ENCODE results near the gene KRT16. TPM values are rescaled to one million over a fixed set of nuclear protein-coding genes. Genes with fewer than 3 reads are reported as not detected.

The KRT16 gene
- polyA plus RNA-seq, 3 donors = not detected

GRCh38 chr17:41588126-41588810 lies 24.3 kb downstream of the KRT16 start:
- H3K9me3 Mint-ChIP-seq = no peaks in the 10 kb centered on the region
- intact Hi-C loops (cut with micrococcal nuclease) = no loop called here
- no peaks in the 10 kb centered on the region for H3K4me1 Mint-ChIP-seq
- no peaks in the 10 kb centered on the region for H3K27me3 ChIP-seq (ENCODE audit: control insufficient read depth in 2 of 2, insufficient read depth in 2 of 2, low read length in 2 of 2)
- H3K9ac ChIP-seq (ENCODE audit: insufficient read depth, low read length, poor library complexity, severe bottlenecking) = no peak overlapping the region
- H3K27ac Mint-ChIP-seq = no peak overlapping the region
- DNase-seq = no peak
- no peak overlapping the region for H2AFZ ChIP-seq (ENCODE audit: insufficient read depth, low read depth, low read length, poor library complexity, severe bottlenecking)
- H3K27ac ChIP-seq (ENCODE audit: low read depth in 1 of 2, low read length in 2 of 2) = no peak overlapping the region
- no CpG with 5 or more reads among the region's 8 CpGs for WGBS (ENCODE audit: insufficient coverage)
- no peak overlapping the region for H3K4me3 ChIP-seq (replicated peaks in 1 of 3; ENCODE audit: low read depth in 2 of 3, low read length in 3 of 3)
- H4K20me1 ChIP-seq (ENCODE audit: insufficient read depth, low read length) = no peaks in the 10 kb centered on the region
- H3K9me3 ChIP-seq (replicated peaks in 1 of 2; ENCODE audit: control insufficient read depth in 1 of 2, insufficient read depth in 1 of 2, low read length in 2 of 2) = no peaks in the 10 kb centered on the region
- no peaks in the 10 kb centered on the region for H3K36me3 ChIP-seq (replicated peaks in 1 of 2; ENCODE audit: control insufficient read depth in 1 of 2, insufficient read depth in 2 of 2, low read length in 2 of 2)
- no peaks in the 10 kb centered on the region for H3K36me3 Mint-ChIP-seq
- no peak for TF ChIP-seq CTCF (IDR thresholded peaks at IDR 0.05)
- H3K4me2 ChIP-seq (replicated peaks; ENCODE audit: extremely low read depth, low read length, poor library complexity, severe bottlenecking) = no peak overlapping the region
- H3K79me2 ChIP-seq (ENCODE audit: insufficient read depth, low read length) = no peaks in the 10 kb centered on the region
- no peaks in the 10 kb centered on the region for H3K4me1 ChIP-seq (ENCODE audit: control insufficient read depth in 1 of 2, insufficient read depth in 2 of 2, low read length in 2 of 2)
- H3K4me3 Mint-ChIP-seq = no peak overlapping the region
- peaks cover 3 to 12% (median 5%) of the 10 kb centered on the region in 3 donors for H3K27me3 Mint-ChIP-seq (ENCODE audit: low read depth in 3 of 3)

GRCh38 chr17:41586863-41587495 lies 25.6 kb downstream of the KRT16 start, which contains the start of gene KRT14:
TSS of gene KRT14 (minus strand) at chr17:41586895. CDS start at chr17:41586834, 61 bp downstream.
- no peaks in the 10 kb centered on the region for H3K27me3 ChIP-seq (ENCODE audit: control insufficient read depth in 2 of 2, insufficient read depth in 2 of 2, low read length in 2 of 2)
- H4K20me1 ChIP-seq (ENCODE audit: insufficient read depth, low read length) = no peaks in the 10 kb centered on the region
- no peaks in the 10 kb centered on the region for H3K9me3 ChIP-seq (replicated peaks in 1 of 2; ENCODE audit: control insufficient read depth in 1 of 2, insufficient read depth in 1 of 2, low read length in 2 of 2)
- H3K4me3 ChIP-seq (replicated peaks in 1 of 3; ENCODE audit: low read depth in 2 of 3, low read length in 3 of 3) = no peak within 1 kb of the TSS
- DNase-seq = no peak
- no peak within 1 kb of the TSS for H2AFZ ChIP-seq (ENCODE audit: insufficient read depth, low read depth, low read length, poor library complexity, severe bottlenecking)
- Mint-ChIP-seq H3K27me3 (ENCODE audit: low read depth in 3 of 3) (peaks cover 3 to 15% (median 7%) of the 10 kb centered on the region in 3 donors), H3K4me3 (no peak within 1 kb of the TSS), H3K9me3 (no peaks in the 10 kb centered on the region), H3K27ac (no peak within 1 kb of the TSS), H3K36me3 (no peaks in the 10 kb centered on the region), H3K4me1 (no peaks in the 10 kb centered on the region)
- no peaks in the 10 kb centered on the region for H3K79me2 ChIP-seq (ENCODE audit: insufficient read depth, low read length)
- H3K4me2 ChIP-seq (replicated peaks; ENCODE audit: extremely low read depth, low read length, poor library complexity, severe bottlenecking) = no peak within 1 kb of the TSS
- no peak within 1 kb of the TSS for H3K27ac ChIP-seq (ENCODE audit: low read depth in 1 of 2, low read length in 2 of 2)
- H3K36me3 ChIP-seq (replicated peaks in 1 of 2; ENCODE audit: control insufficient read depth in 1 of 2, insufficient read depth in 2 of 2, low read length in 2 of 2) = no peaks in the 10 kb centered on the region
- H3K9ac ChIP-seq (ENCODE audit: insufficient read depth, low read length, poor library complexity, severe bottlenecking) = no peak within 1 kb of the TSS
- WGBS (ENCODE audit: insufficient coverage) = 80% methylated on average over 8 of the region's 15 CpGs
- no peak for TF ChIP-seq CTCF (IDR thresholded peaks at IDR 0.05)
- intact Hi-C loops (cut with micrococcal nuclease) = no loop called here
- no peaks in the 10 kb centered on the region for H3K4me1 ChIP-seq (ENCODE audit: control insufficient read depth in 1 of 2, insufficient read depth in 2 of 2, low read length in 2 of 2)

Measured in CD14-positive monocyte (primary cell).